ENCODE measurements around the gene HBG2.
"Not testable (repeated sequence)": the region's sequence is repeated elsewhere in the genome, so short reads cannot be mapped to it uniquely, and the experiment has no call there.

Gene HBG2

GRCh38 chr11:5249807-5250396 is 4.7 kb downstream of the HBG2 start, which contains the start of gene HBG1:
HBG1 (minus strand) TSS chr11:5249857; CDS start chr11:5249804, 53 bp downstream.
- DNase-seq (ENCODE audit: low read depth): not testable (repeated sequence)

GRCh38 chr11:5248498-5248897 is 6.1 kb downstream of the HBG2 start:
- not testable (repeated sequence) for DNase-seq (ENCODE audit: low read depth)

- no peak for DNase-seq (ENCODE audit: low read depth)
Measured at GRCh38 chr11:5247472-5248192, 6.9 kb downstream of the HBG2 start.

- no peak for DNase-seq (ENCODE audit: low read depth)
Measured at GRCh38 chr11:5246772-5247471, 7.7 kb downstream of the HBG2 start.

GRCh38 chr11:5245155-5245554 is 9.4 kb downstream of the HBG2 start:
- DNase-seq (ENCODE audit: low read depth): no peak

GRCh38 chr11:5243816-5244180 is 10.8 kb downstream of the HBG2 start:
- no peak for DNase-seq (ENCODE audit: low read depth)

- DNase-seq (ENCODE audit: low read depth): no peak
Measured at GRCh38 chr11:5242933-5243815, 11.4 kb downstream of the HBG2 start.

- no peak for DNase-seq (ENCODE audit: low read depth)
Measured at GRCh38 chr11:5242208-5242607, 12.4 kb downstream of the HBG2 start.

GRCh38 chr11:5241458-5241857 is 13.1 kb downstream of the HBG2 start:
- DNase-seq (ENCODE audit: low read depth): no peak

- DNase-seq (ENCODE audit: low read depth): no peak
Measured at GRCh38 chr11:5240458-5240857, 14.1 kb downstream of the HBG2 start.

GRCh38 chr11:5240056-5240455 is 14.5 kb downstream of the HBG2 start:
- no peak for DNase-seq (ENCODE audit: low read depth)

- no peak for DNase-seq (ENCODE audit: low read depth)
Measured at GRCh38 chr11:5239046-5239445, 15.5 kb downstream of the HBG2 start.

- no peak for DNase-seq (ENCODE audit: low read depth)
Measured at GRCh38 chr11:5238486-5238885, 16.1 kb downstream of the HBG2 start.

- no peak for DNase-seq (ENCODE audit: low read depth)
Measured at GRCh38 chr11:5237420-5237819, 17.2 kb downstream of the HBG2 start.

- no peak for DNase-seq (ENCODE audit: low read depth)
Measured at GRCh38 chr11:5235364-5236095, 19.1 kb downstream of the HBG2 start.

GRCh38 chr11:5234381-5234834 is 20.2 kb downstream of the HBG2 start, which contains the start of gene HBD:
HBD (minus strand) TSS chr11:5234483; CDS start chr11:5234433, 50 bp downstream.
- no peak for DNase-seq (ENCODE audit: low read depth)

GRCh38 chr11:5233307-5233706 is 21.3 kb downstream of the HBG2 start:
- DNase-seq (ENCODE audit: low read depth): no peak

- DNase-seq (ENCODE audit: low read depth): no peak
Measured at GRCh38 chr11:5232821-5233220, 21.8 kb downstream of the HBG2 start.

GRCh38 chr11:5232176-5232575 is 22.4 kb downstream of the HBG2 start:
- no peak for DNase-seq (ENCODE audit: low read depth)

GRCh38 chr11:5231111-5231510 is 23.5 kb downstream of the HBG2 start:
- DNase-seq (ENCODE audit: low read depth): no peak

GRCh38 chr11:5230266-5230665 is 24.3 kb downstream of the HBG2 start:
- no peak for DNase-seq (ENCODE audit: low read depth)
